Measurements from ENCODE around the gene MRM1. TPM values are rescaled to one million over a fixed set of nuclear protein-coding genes. Genes with fewer than 3 reads are reported as not detected.

The MRM1 gene
- total RNA-seq, 1 donor from 2014 or later: 3.1 TPM

GRCh38 chr17:36632916-36633771, 31.8 kb downstream of the MRM1 start:
- Histone ChIP-seq H3K4me3 (ENCODE audit: insufficient read depth, low read depth, low read length) (no peak overlapping the region), H3K4me2 (ENCODE audit: low read length) (no peak overlapping the region), H3K27ac (ENCODE audit: low read depth, low read length) (no peak overlapping the region), H3K4me1 (ENCODE audit: insufficient read depth, low read length) (no peaks in the 10 kb centered on the region), H2AFZ (ENCODE audit: low read depth, low read length) (no peak overlapping the region), H4K20me1 (ENCODE audit: insufficient read depth, low read length) (no peaks in the 10 kb centered on the region), H3K79me2 (ENCODE audit: insufficient read depth, low read length) (no peaks in the 10 kb centered on the region), H3K9ac (ENCODE audit: low read length) (no peak overlapping the region), H3K27me3 (ENCODE audit: insufficient read depth, low read length) (peaks cover 46% of the 10 kb centered on the region), H3K36me3 (ENCODE audit: insufficient read depth, low read length) (no peaks in the 10 kb centered on the region), H3K9me3 (ENCODE audit: insufficient read depth, low read depth, low read length) (no peaks in the 10 kb centered on the region)
- H3K9me3 Mint-ChIP-seq (ENCODE audit: unreplicated experiment): no peaks in the 10 kb centered on the region
- TF ChIP-seq CTCF (IDR thresholded peaks at IDR 0.05; ENCODE audit: insufficient read depth, low read depth, low read length) (no peak), EZH2 (IDR thresholded peaks at IDR 0.05; ENCODE audit: insufficient read depth, low read length) (peak; percentile 1)
- H3K4me3 Mint-ChIP-seq (ENCODE audit: unreplicated experiment): no peak overlapping the region
- no peaks in the 10 kb centered on the region for H3K36me3 Mint-ChIP-seq (ENCODE audit: low read depth, unreplicated experiment)
- H3K27me3 Mint-ChIP-seq (ENCODE audit: low read depth, unreplicated experiment): peaks cover 73% of the 10 kb centered on the region
- FAIRE-seq: no peak
- H3K4me1 Mint-ChIP-seq (ENCODE audit: low read depth, unreplicated experiment): no peaks in the 10 kb centered on the region
- no peak overlapping the region for H3K27ac Mint-ChIP-seq (ENCODE audit: unreplicated experiment)
- no peak for DNase-seq (ENCODE audit: low read depth)

GRCh38 chr17:36640346-36640745, 39.0 kb downstream of the MRM1 start:
- no peak overlapping the region for H3K27ac Mint-ChIP-seq (ENCODE audit: unreplicated experiment)
- Histone ChIP-seq H4K20me1 (ENCODE audit: insufficient read depth, low read length) (no peaks in the 10 kb centered on the region), H3K4me1 (ENCODE audit: insufficient read depth, low read length) (peaks cover 4% of the 10 kb centered on the region), H3K4me3 (ENCODE audit: insufficient read depth, low read depth, low read length) (no peak overlapping the region), H3K79me2 (ENCODE audit: insufficient read depth, low read length) (no peaks in the 10 kb centered on the region), H3K4me2 (ENCODE audit: low read length) (no peak overlapping the region), H2AFZ (ENCODE audit: low read depth, low read length) (no peak overlapping the region), H3K9ac (ENCODE audit: low read length) (no peak overlapping the region), H3K27ac (ENCODE audit: low read depth, low read length) (no peak overlapping the region), H3K27me3 (ENCODE audit: insufficient read depth, low read length) (peaks cover 76% of the 10 kb centered on the region), H3K36me3 (ENCODE audit: insufficient read depth, low read length) (no peaks in the 10 kb centered on the region), H3K9me3 (ENCODE audit: insufficient read depth, low read depth, low read length) (no peaks in the 10 kb centered on the region)
- no peak overlapping the region for H3K4me3 Mint-ChIP-seq (ENCODE audit: unreplicated experiment)
- H3K9me3 Mint-ChIP-seq (ENCODE audit: unreplicated experiment): peaks cover 2% of the 10 kb centered on the region
- DNase-seq (ENCODE audit: low read depth) (no peak), FAIRE-seq (no peak)
- no peaks in the 10 kb centered on the region for H3K36me3 Mint-ChIP-seq (ENCODE audit: low read depth, unreplicated experiment)
- peaks cover 79% of the 10 kb centered on the region for H3K27me3 Mint-ChIP-seq (ENCODE audit: low read depth, unreplicated experiment)
- TF ChIP-seq EZH2 (IDR thresholded peaks at IDR 0.05; ENCODE audit: insufficient read depth, low read length) (no peak), CTCF (IDR thresholded peaks at IDR 0.05; ENCODE audit: insufficient read depth, low read depth, low read length) (no peak)
- H3K4me1 Mint-ChIP-seq (ENCODE audit: low read depth, unreplicated experiment): peaks cover 4% of the 10 kb centered on the region

- Mint-ChIP-seq H3K27me3 (ENCODE audit: low read depth, unreplicated experiment) (peaks cover 79% of the 10 kb centered on the region), H3K4me3 (ENCODE audit: unreplicated experiment) (no peak overlapping the region), H3K9me3 (ENCODE audit: unreplicated experiment) (peaks cover 2% of the 10 kb centered on the region), H3K4me1 (ENCODE audit: low read depth, unreplicated experiment) (peaks cover 4% of the 10 kb centered on the region), H3K27ac (ENCODE audit: unreplicated experiment) (peak overlapping the region; percentile 34), H3K36me3 (ENCODE audit: low read depth, unreplicated experiment) (no peaks in the 10 kb centered on the region)
- Histone ChIP-seq H2AFZ (ENCODE audit: low read depth, low read length) (no peak overlapping the region), H3K79me2 (ENCODE audit: insufficient read depth, low read length) (no peaks in the 10 kb centered on the region), H3K4me1 (ENCODE audit: insufficient read depth, low read length) (peaks cover 4% of the 10 kb centered on the region), H3K27ac (ENCODE audit: low read depth, low read length) (no peak overlapping the region), H3K4me3 (ENCODE audit: insufficient read depth, low read depth, low read length) (no peak overlapping the region), H4K20me1 (ENCODE audit: insufficient read depth, low read length) (no peaks in the 10 kb centered on the region), H3K9me3 (ENCODE audit: insufficient read depth, low read depth, low read length) (no peaks in the 10 kb centered on the region), H3K36me3 (ENCODE audit: insufficient read depth, low read length) (no peaks in the 10 kb centered on the region), H3K4me2 (ENCODE audit: low read length) (no peak overlapping the region), H3K27me3 (ENCODE audit: insufficient read depth, low read length) (peaks cover 81% of the 10 kb centered on the region), H3K9ac (ENCODE audit: low read length) (no peak overlapping the region)
- TF ChIP-seq EZH2 (IDR thresholded peaks at IDR 0.05; ENCODE audit: insufficient read depth, low read length): no peak
- no peak for FAIRE-seq
- DNase-seq (ENCODE audit: low read depth): no peak
Observed at GRCh38 chr17:36640836-36641235, 39.5 kb downstream of the MRM1 start.

All from astrocyte (in vitro differentiated cells and primary cell).